ENCODE results near the gene ANKRD26.

ANKRD26 gene

GRCh38 chr10:26978519-26978918, 121.8 kb downstream of the ANKRD26 start:
- no peak for DNase-seq
- Histone ChIP-seq H3K9me3 (ENCODE audit: control insufficient read depth, low read length) (no peaks in the 10 kb centered on the region), H3K27ac (ENCODE audit: insufficient read depth, low read length, poor library complexity, severe bottlenecking) (no peak overlapping the region), H3K36me3 (ENCODE audit: control insufficient read depth, insufficient read depth, low read length) (no peaks in the 10 kb centered on the region), H3K27me3 (replicated peaks; ENCODE audit: control insufficient read depth, insufficient read depth, low read length, poor library complexity, severe bottlenecking) (no peaks in the 10 kb centered on the region), H3K4me3 (ENCODE audit: insufficient read depth, low read depth, low read length, poor library complexity, severe bottlenecking) (no peak overlapping the region), H3K4me1 (ENCODE audit: control insufficient read depth, insufficient read depth, low read length, poor library complexity, severe bottlenecking) (no peaks in the 10 kb centered on the region)

GRCh38 chr10:26977635-26978034, 122.7 kb downstream of the ANKRD26 start:
- Histone ChIP-seq H3K36me3 (ENCODE audit: control insufficient read depth, insufficient read depth, low read length) (no peaks in the 10 kb centered on the region), H3K4me3 (ENCODE audit: insufficient read depth, low read depth, low read length, poor library complexity, severe bottlenecking) (no peak overlapping the region), H3K27me3 (replicated peaks; ENCODE audit: control insufficient read depth, insufficient read depth, low read length, poor library complexity, severe bottlenecking) (no peaks in the 10 kb centered on the region), H3K9me3 (ENCODE audit: control insufficient read depth, low read length) (no peaks in the 10 kb centered on the region), H3K27ac (ENCODE audit: insufficient read depth, low read length, poor library complexity, severe bottlenecking) (no peak overlapping the region), H3K4me1 (ENCODE audit: control insufficient read depth, insufficient read depth, low read length, poor library complexity, severe bottlenecking) (no peaks in the 10 kb centered on the region)
- no peak for DNase-seq

DNA sequence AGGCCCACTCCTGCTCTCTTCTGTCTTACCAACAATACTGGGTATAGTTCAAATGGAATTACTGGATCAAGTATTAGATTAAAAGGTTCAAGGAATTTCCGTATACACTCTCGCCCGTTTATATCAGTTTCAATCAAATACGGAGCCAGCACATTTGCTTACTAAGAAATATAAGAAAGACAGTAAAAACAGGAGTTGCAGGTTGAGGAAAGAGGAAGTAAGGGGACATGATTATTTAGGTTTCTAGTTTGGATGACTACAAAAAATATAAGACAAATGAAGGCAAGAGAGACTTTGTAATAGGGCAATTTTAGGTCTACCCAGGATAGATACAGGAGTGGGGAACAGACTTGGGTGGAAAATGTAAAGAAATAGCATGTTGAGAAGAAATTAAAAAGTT, 129.6 kb downstream of the ANKRD26 start:
- DNase-seq = no peak
- no peaks in the 10 kb centered on the region for H3K27me3 ChIP-seq (replicated peaks; ENCODE audit: control insufficient read depth, insufficient read depth, low read length, poor library complexity, severe bottlenecking)
- H3K27ac ChIP-seq (ENCODE audit: insufficient read depth, low read length, poor library complexity, severe bottlenecking) = no peak overlapping the region
- no peaks in the 10 kb centered on the region for H3K36me3 ChIP-seq (ENCODE audit: control insufficient read depth, insufficient read depth, low read length)
- no peaks in the 10 kb centered on the region for H3K4me1 ChIP-seq (ENCODE audit: control insufficient read depth, insufficient read depth, low read length, poor library complexity, severe bottlenecking)
- no peak overlapping the region for H3K4me3 ChIP-seq (ENCODE audit: insufficient read depth, low read depth, low read length, poor library complexity, severe bottlenecking)
- no peaks in the 10 kb centered on the region for H3K9me3 ChIP-seq (ENCODE audit: control insufficient read depth, low read length)

- Histone ChIP-seq H3K4me3 (ENCODE audit: insufficient read depth, low read depth, low read length, poor library complexity, severe bottlenecking) (no peak overlapping the region), H3K4me1 (ENCODE audit: control insufficient read depth, insufficient read depth, low read length, poor library complexity, severe bottlenecking) (no peaks in the 10 kb centered on the region), H3K9me3 (ENCODE audit: control insufficient read depth, low read length) (no peaks in the 10 kb centered on the region), H3K36me3 (ENCODE audit: control insufficient read depth, insufficient read depth, low read length) (no peaks in the 10 kb centered on the region), H3K27ac (ENCODE audit: insufficient read depth, low read length, poor library complexity, severe bottlenecking) (no peak overlapping the region), H3K27me3 (replicated peaks; ENCODE audit: control insufficient read depth, insufficient read depth, low read length, poor library complexity, severe bottlenecking) (no peaks in the 10 kb centered on the region)
- DNase-seq = no peak
These were observed 131.0 kb downstream of the ANKRD26 start for GRCh38 chr10:26969145-26969926.

DNA sequence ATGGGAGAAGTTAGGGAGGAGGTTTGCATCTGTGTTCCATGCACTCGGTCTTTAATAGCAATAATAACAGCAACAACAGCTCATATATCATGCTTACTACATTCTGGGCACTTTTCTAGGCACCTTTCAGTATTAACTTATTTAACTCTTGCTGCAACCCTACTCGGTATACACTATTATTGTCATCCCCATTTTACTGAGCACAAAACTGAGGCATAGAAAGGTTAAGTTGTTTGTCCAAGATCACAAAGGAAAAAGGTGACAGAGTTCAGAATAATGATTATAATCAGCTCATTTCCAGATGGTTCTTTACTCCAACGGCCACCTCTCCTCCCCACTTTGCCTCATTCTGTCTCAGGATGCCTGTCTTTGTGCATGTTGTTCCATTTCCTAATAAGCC, 137.5 kb downstream of the ANKRD26 start:
- Histone ChIP-seq H3K27ac (ENCODE audit: insufficient read depth, low read length, poor library complexity, severe bottlenecking) (no peak overlapping the region), H3K27me3 (replicated peaks; ENCODE audit: control insufficient read depth, insufficient read depth, low read length, poor library complexity, severe bottlenecking) (no peaks in the 10 kb centered on the region), H3K4me3 (ENCODE audit: insufficient read depth, low read depth, low read length, poor library complexity, severe bottlenecking) (no peak overlapping the region), H3K9me3 (ENCODE audit: control insufficient read depth, low read length) (no peaks in the 10 kb centered on the region), H3K4me1 (ENCODE audit: control insufficient read depth, insufficient read depth, low read length, poor library complexity, severe bottlenecking) (no peaks in the 10 kb centered on the region), H3K36me3 (ENCODE audit: control insufficient read depth, insufficient read depth, low read length) (no peaks in the 10 kb centered on the region)
- no peak for DNase-seq

GRCh38 chr10:26960308-26960707, 140.0 kb downstream of the ANKRD26 start:
- Histone ChIP-seq H3K27me3 (replicated peaks; ENCODE audit: control insufficient read depth, insufficient read depth, low read length, poor library complexity, severe bottlenecking) (no peaks in the 10 kb centered on the region), H3K9me3 (ENCODE audit: control insufficient read depth, low read length) (no peaks in the 10 kb centered on the region), H3K4me3 (ENCODE audit: insufficient read depth, low read depth, low read length, poor library complexity, severe bottlenecking) (no peak overlapping the region), H3K4me1 (ENCODE audit: control insufficient read depth, insufficient read depth, low read length, poor library complexity, severe bottlenecking) (no peaks in the 10 kb centered on the region), H3K27ac (ENCODE audit: insufficient read depth, low read length, poor library complexity, severe bottlenecking) (no peak overlapping the region), H3K36me3 (ENCODE audit: control insufficient read depth, insufficient read depth, low read length) (no peaks in the 10 kb centered on the region)
- no peak for DNase-seq

- no peaks in the 10 kb centered on the region for H3K36me3 ChIP-seq (ENCODE audit: control insufficient read depth, insufficient read depth, low read length)
- no peaks in the 10 kb centered on the region for H3K27me3 ChIP-seq (replicated peaks; ENCODE audit: control insufficient read depth, insufficient read depth, low read length, poor library complexity, severe bottlenecking)
- DNase-seq = no peak
- H3K4me3 ChIP-seq (ENCODE audit: insufficient read depth, low read depth, low read length, poor library complexity, severe bottlenecking) = no peak overlapping the region
- H3K27ac ChIP-seq (ENCODE audit: insufficient read depth, low read length, poor library complexity, severe bottlenecking) = no peak overlapping the region
- H3K9me3 ChIP-seq (ENCODE audit: control insufficient read depth, low read length) = no peaks in the 10 kb centered on the region
- H3K4me1 ChIP-seq (ENCODE audit: control insufficient read depth, insufficient read depth, low read length, poor library complexity, severe bottlenecking) = no peaks in the 10 kb centered on the region
These were observed 140.5 kb downstream of the ANKRD26 start for GRCh38 chr10:26959841-26960240.
